Smooth muscle cell (in vitro differentiated cells): Measurements from ENCODE around the gene ZBTB17. TPM values are rescaled to one million over a fixed set of nuclear protein-coding genes. Genes with fewer than 3 reads are reported as not detected.

Source experiments
- DNase-seq: peaks from one replicate; lab custom pipeline; 2025; ENCODE audit not compliant: unreplicated experiment; lab: John Stamatoyannopoulos, UW
- H2AFZ ChIP-seq: fragments of 200-600 bp; sonication (generic); 2 replicates; pipeline ENCODE4 v1.6.0; 2016; ENCODE audit warnings: antibody characterized with exemption, low read depth, mild to moderate bottlenecking
- H3F3A ChIP-seq: fragments of 200-600 bp; sonication (generic); 2 replicates; pipeline ENCODE4 v1.6.0; 2017; ENCODE audit warnings: antibody characterized with exemption, low read depth
- H3K27ac ChIP-seq: fragments of 200-600 bp; sonication (generic); 2 replicates; pipeline ENCODE4 v1.5.1; 2016; ENCODE audit warnings: low read depth, mild to moderate bottlenecking
- H3K27me3 ChIP-seq: fragments of 200-600 bp; sonication (generic); 2 replicates; pipeline ENCODE4 v1.6.1; 2016; ENCODE audit warnings: low read depth, mild to moderate bottlenecking
- H3K36me3 ChIP-seq: fragments of 200-600 bp; sonication (generic); 2 replicates; pipeline ENCODE4 v1.5.1; 2016; ENCODE audit warnings: low read depth
- H3K4me1 ChIP-seq: fragments of 200-600 bp; sonication (generic); 2 replicates; pipeline ENCODE4 v1.5.1; 2016; ENCODE audit warnings: low read depth
- H3K4me2 ChIP-seq: fragments of 200-600 bp; sonication (generic); 2 replicates; pipeline ENCODE4 v1.6.0; 2016; ENCODE audit warnings: mild to moderate bottlenecking
- H3K4me3 ChIP-seq: fragments of 200-600 bp; sonication (generic); 2 replicates; pipeline ENCODE4 v1.5.1; 2016; ENCODE audit warnings: mild to moderate bottlenecking
- H3K79me2 ChIP-seq: fragments of 200-600 bp; sonication (generic); 2 replicates; pipeline ENCODE4 v1.6.0; 2016; ENCODE audit warnings: low read depth, mild to moderate bottlenecking
- H3K9ac ChIP-seq: fragments of 200-600 bp; sonication (generic); 2 replicates; pipeline ENCODE4 v1.6.0; 2016; ENCODE audit warnings: low read depth
- H3K9me3 ChIP-seq: fragments of 200-600 bp; sonication (generic); replicated peaks from 2 replicates; pipeline ENCODE4 v1.5.1; 2016; ENCODE audit warnings: low read depth
- H4K20me1 ChIP-seq: fragments of 200-600 bp; sonication (generic); 2 replicates; pipeline ENCODE4 v1.6.0; 2016; ENCODE audit warnings: low read depth
- WGBS: methylation state at CpG from one replicate; pipeline ENCODE4 v1.1.7; 2016; ENCODE audit warnings: low lambda C conversion rate; 5-methylcytosine and 5-hydroxymethylcytosine counted together
- polyA plus RNA-seq: library from polyadenylated mRNA; unstranded; fragments of >200 nt; fragmentation: Nextera tagmentation; extraction: Ambion mirVana; gene quantifications from 2 replicates; pipeline ENCODE4 v1.2.1, GENCODE V29; 2016
- total RNA-seq: library from RNA; depleted of rRNA; stranded (reverse); fragments of >200 nt; gene quantifications from 2 replicates; pipeline ENCODE4 v1.2.3, GENCODE V29; 2014
- TF ChIP-seq, protein P1 (sequence below): fragments of 200-600 bp; sonication (generic); IDR thresholded peaks from 2 replicates; pipeline ENCODE4 v1.5.1; 2017; ENCODE audit warnings: borderline replicate concordance, mild to moderate bottlenecking, antibody characterized with exemption; ENCODE audit not compliant: insufficient read depth, poor library complexity, severe bottlenecking

The ZBTB17 gene
- total and polyA plus RNA-seq, 2 experiments from 2014 or later: 29.4 to 42.5 TPM

DNA sequence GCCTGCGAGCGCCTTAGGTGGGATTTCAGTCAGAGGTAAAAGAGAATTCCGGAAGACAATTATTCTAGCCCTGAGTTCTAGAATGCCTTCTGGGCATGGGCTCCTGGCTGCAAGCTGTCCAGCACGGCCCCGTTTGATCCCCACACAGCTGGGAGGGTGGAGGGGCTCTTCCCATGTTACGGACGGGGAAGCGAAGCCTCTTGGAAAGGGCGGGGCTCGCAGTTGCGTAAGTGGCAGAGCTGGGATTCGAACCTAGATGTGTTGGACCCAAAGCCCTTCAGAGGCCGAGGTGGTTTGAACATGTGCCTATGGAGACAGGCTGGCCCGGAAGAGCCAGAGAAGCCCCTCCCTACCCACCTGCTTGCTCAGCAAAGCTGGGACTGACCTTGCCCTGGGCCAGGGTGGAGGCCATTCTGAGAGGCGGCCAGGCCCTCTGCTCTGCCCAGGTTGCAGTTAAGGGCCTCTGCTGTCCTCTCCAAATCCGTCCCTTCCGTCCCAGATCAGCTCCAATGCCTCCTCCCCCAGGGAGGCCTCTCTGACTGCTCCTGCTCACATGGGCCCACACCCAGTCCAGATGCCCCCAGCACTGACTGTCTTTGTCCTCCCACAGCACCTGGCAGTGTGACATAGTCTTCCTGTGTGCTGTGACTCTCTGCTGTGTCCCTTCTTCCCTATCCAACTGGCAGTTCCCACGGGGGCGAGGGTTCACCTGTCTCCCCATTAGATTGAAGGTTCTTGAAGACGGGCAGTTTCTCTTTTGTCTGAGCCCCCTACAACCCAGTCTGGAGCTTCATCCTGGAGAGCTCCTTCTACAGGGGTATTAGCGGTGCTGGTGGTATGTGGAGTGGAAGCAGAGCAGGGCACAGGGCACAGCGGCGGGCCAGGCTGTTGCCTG, 43.1 kb upstream of the ZBTB17 start:
- TF ChIP-seq, protein P1, sequence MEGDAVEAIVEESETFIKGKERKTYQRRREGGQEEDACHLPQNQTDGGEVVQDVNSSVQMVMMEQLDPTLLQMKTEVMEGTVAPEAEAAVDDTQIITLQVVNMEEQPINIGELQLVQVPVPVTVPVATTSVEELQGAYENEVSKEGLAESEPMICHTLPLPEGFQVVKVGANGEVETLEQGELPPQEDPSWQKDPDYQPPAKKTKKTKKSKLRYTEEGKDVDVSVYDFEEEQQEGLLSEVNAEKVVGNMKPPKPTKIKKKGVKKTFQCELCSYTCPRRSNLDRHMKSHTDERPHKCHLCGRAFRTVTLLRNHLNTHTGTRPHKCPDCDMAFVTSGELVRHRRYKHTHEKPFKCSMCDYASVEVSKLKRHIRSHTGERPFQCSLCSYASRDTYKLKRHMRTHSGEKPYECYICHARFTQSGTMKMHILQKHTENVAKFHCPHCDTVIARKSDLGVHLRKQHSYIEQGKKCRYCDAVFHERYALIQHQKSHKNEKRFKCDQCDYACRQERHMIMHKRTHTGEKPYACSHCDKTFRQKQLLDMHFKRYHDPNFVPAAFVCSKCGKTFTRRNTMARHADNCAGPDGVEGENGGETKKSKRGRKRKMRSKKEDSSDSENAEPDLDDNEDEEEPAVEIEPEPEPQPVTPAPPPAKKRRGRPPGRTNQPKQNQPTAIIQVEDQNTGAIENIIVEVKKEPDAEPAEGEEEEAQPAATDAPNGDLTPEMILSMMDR: no peak
- H3K9me3 ChIP-seq: no peaks in the 10 kb centered on the region
- no peaks in the 10 kb centered on the region for H3K36me3 ChIP-seq
- H3K27me3 ChIP-seq: no peaks in the 10 kb centered on the region
- H3K4me1 ChIP-seq: peaks cover 19% of the 10 kb centered on the region
- H3F3A ChIP-seq: no peaks in the 10 kb centered on the region
- H3K79me2 ChIP-seq: no peaks in the 10 kb centered on the region
- H2AFZ ChIP-seq: no peak overlapping the region
- WGBS: 65% methylated on average over 23 of the region's 23 CpGs
- H3K27ac ChIP-seq: peak overlapping the region; percentile 95
- H3K4me2 ChIP-seq: peak overlapping the region; percentile 82
- DNase-seq: no peak
- no peaks in the 10 kb centered on the region for H4K20me1 ChIP-seq
- H3K4me3 ChIP-seq: no peak overlapping the region
- H3K9ac ChIP-seq: peak overlapping the region; percentile 73

DNA sequence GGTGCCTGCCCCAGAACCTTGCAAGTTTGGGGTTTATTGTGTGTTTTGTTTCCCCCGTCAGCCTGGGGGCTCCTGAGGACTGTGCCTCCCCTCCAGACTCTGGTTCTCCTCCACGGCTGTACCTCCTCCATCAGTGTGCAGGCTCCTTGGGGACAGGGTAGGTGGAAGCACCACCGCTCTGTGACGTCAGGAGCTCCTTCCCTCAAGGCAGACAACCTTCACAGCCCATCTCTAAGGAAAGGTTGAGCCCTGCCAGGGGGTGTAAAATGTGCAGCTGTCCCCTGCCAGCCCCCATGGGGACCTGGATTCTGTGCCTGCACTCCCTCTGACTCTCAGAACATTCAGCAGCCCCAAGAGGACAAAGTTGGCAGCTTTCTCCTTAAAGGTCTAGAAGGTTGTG, 42.4 kb upstream of the ZBTB17 start:
- WGBS: 18% methylated on average over 4 of the region's 4 CpGs
- Histone ChIP-seq H3K4me2 (peak overlapping the region; percentile 82), H2AFZ (no peak overlapping the region), H3K36me3 (no peaks in the 10 kb centered on the region), H3K27me3 (no peaks in the 10 kb centered on the region), H3K9me3 (no peaks in the 10 kb centered on the region), H4K20me1 (no peaks in the 10 kb centered on the region), H3K4me1 (peaks cover 19% of the 10 kb centered on the region), H3K9ac (peak overlapping the region; percentile 73), H3K4me3 (no peak overlapping the region), H3K79me2 (no peaks in the 10 kb centered on the region), H3K27ac (peak overlapping the region; percentile 95), H3F3A (no peaks in the 10 kb centered on the region)
- TF ChIP-seq, protein P1: no peak
- no peak for DNase-seq

DNA sequence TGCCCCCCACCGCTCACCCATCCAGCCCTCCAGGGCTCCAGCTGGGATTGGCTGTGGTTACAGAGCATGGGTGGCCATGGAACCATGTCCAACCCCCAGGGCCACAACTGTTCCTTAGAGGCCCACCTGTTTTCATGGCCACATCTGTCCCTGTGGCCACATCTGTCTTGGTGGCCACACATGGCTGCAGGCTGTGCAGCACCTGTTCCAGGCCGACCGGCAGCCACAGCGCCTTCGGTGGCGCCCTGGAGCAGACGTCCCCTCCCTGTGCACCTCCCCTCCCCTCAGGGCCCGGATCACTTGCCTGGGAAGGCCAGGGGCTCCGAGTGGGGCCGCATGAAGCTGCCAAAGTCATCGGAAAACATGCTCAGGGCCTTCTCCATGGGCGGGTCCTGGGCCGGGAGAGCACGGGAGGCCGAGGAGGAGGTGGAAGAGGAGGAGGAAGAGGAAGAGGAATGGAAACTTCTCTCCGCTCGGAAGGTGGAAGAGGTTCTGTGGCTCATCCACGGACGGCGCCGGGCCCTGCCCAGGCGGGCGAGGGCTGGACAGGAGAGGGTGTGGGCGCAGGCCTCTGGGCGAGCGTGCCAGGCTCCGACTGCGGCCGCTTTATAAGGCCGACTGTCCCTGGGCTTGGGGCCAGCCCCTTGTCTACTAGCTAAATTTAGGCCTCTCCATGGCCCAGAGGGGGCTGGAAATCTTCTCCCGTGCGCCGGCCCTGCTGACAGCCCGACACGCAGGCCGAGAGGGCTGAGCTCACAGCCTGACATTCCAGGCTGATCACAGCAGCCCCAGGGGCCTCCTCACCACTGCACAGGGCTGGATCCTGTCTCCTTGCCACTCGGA, 41.8 kb upstream of the ZBTB17 start, which contains the start of gene HSPB7:
TSS of gene HSPB7 (minus strand) at position 583 of the 843 bp plus-strand sequence. CDS start at position 503, 80 bp downstream.
- peak within 1 kb of the TSS; percentile 26 for H2AFZ ChIP-seq
- DNase-seq: peak; percentile 88

More for the DNA sequence above, 41.8 kb upstream of the ZBTB17 start, which contains the start of gene HSPB7:
- Histone ChIP-seq H3F3A (no peaks in the 10 kb centered on the region), H4K20me1 (no peaks in the 10 kb centered on the region), H3K27ac (peak within 1 kb of the TSS; percentile 95), H3K36me3 (no peaks in the 10 kb centered on the region), H3K4me3 (peak within 1 kb of the TSS; percentile 27), H3K4me1 (peaks cover 19% of the 10 kb centered on the region), H3K4me2 (peak within 1 kb of the TSS; percentile 82), H3K79me2 (no peaks in the 10 kb centered on the region), H3K27me3 (no peaks in the 10 kb centered on the region), H3K9ac (peak within 1 kb of the TSS; percentile 75), H3K9me3 (no peaks in the 10 kb centered on the region)
- WGBS: 7% methylated on average over 31 of the region's 37 CpGs
- TF ChIP-seq, protein P1: no peak
